Measurements from ENCODE around the gene TMEM81.

TMEM81 gene

GRCh38 chr1:205074084-205074483 is 10.2 kb downstream of the TMEM81 start:
- TF ChIP-seq CTCF (IDR thresholded peaks at IDR 0.05; ENCODE audit: low read depth, low read length) = no peak
- H3K4me3 ChIP-seq (replicated peaks in 1 of 2; ENCODE audit: low read depth in 2 of 2, low read length in 2 of 2) = no peak overlapping the region
- no peak for DNase-seq (ENCODE audit: low read depth in 2 of 2)

GRCh38 chr1:205073511-205073910 is 10.7 kb downstream of the TMEM81 start:
- H3K4me3 ChIP-seq (replicated peaks in 1 of 2; ENCODE audit: low read depth in 2 of 2, low read length in 2 of 2) = no peak overlapping the region
- TF ChIP-seq CTCF (IDR thresholded peaks at IDR 0.05; ENCODE audit: low read depth, low read length) = no peak
- no peak for DNase-seq (ENCODE audit: low read depth in 2 of 2)

- no peak overlapping the region for H3K4me3 ChIP-seq (replicated peaks in 1 of 2; ENCODE audit: low read depth in 2 of 2, low read length in 2 of 2)
- no peak for DNase-seq (ENCODE audit: low read depth in 2 of 2)
- no peak for TF ChIP-seq CTCF (IDR thresholded peaks at IDR 0.05; ENCODE audit: low read depth, low read length)
Observed at GRCh38 chr1:205072881-205073280, 11.4 kb downstream of the TMEM81 start.

- no peak for DNase-seq (ENCODE audit: low read depth in 2 of 2)
- no peak for TF ChIP-seq CTCF (IDR thresholded peaks at IDR 0.05; ENCODE audit: low read depth, low read length)
- no peak overlapping the region for H3K4me3 ChIP-seq (replicated peaks in 1 of 2; ENCODE audit: low read depth in 2 of 2, low read length in 2 of 2)
Observed at GRCh38 chr1:205072286-205072685, 12.0 kb downstream of the TMEM81 start.

- no peak for DNase-seq (ENCODE audit: low read depth in 2 of 2)
- H3K4me3 ChIP-seq (replicated peaks in 1 of 2; ENCODE audit: low read depth in 2 of 2, low read length in 2 of 2) = no peak overlapping the region
- TF ChIP-seq CTCF (IDR thresholded peaks at IDR 0.05; ENCODE audit: low read depth, low read length) = no peak
Observed at GRCh38 chr1:205071801-205072200, 12.5 kb downstream of the TMEM81 start.

- TF ChIP-seq CTCF (IDR thresholded peaks at IDR 0.05; ENCODE audit: low read depth, low read length) = no peak
- no peak for DNase-seq (ENCODE audit: low read depth in 2 of 2)
- no peak overlapping the region for H3K4me3 ChIP-seq (replicated peaks in 1 of 2; ENCODE audit: low read depth in 2 of 2, low read length in 2 of 2)
Observed at GRCh38 chr1:205071028-205071409, 13.2 kb downstream of the TMEM81 start.

- H3K4me3 ChIP-seq (replicated peaks in 1 of 2; ENCODE audit: low read depth in 2 of 2, low read length in 2 of 2) = no peak overlapping the region
- no peak for TF ChIP-seq CTCF (IDR thresholded peaks at IDR 0.05; ENCODE audit: low read depth, low read length)
- DNase-seq (ENCODE audit: low read depth in 2 of 2) = no peak
Observed at GRCh38 chr1:205069371-205070125, 14.7 kb downstream of the TMEM81 start.
